NCI-H82 (cell line): ENCODE data around the gene FOXI3.

Experiments
- DNase-seq: peaks from one replicate; lab custom pipeline; 2025; lab: John Stamatoyannopoulos, UW

Gene FOXI3

GRCh38 chr2:88452565-88452905 lies at the start of gene FOXI3:
Gene FOXI3 (minus strand): TSS chr2:88452693. CDS start chr2:88452535, 158 bp downstream.
- DNase-seq = peak; percentile 41

GRCh38 chr2:88500691-88501090 lies 48.2 kb upstream of the FOXI3 start:
- DNase-seq = no peak

- no peak for DNase-seq
Observed at GRCh38 chr2:88499204-88499603, 46.7 kb upstream of the FOXI3 start.

- no peak for DNase-seq
Observed at GRCh38 chr2:88493481-88493880, 41.0 kb upstream of the FOXI3 start.

GRCh38 chr2:88492002-88492401 lies 39.5 kb upstream of the FOXI3 start:
- DNase-seq = no peak

GRCh38 chr2:88489181-88489580 lies 36.7 kb upstream of the FOXI3 start:
- no peak for DNase-seq

- peak; percentile 44 for DNase-seq
Observed at GRCh38 chr2:88483200-88483599, 30.7 kb upstream of the FOXI3 start.

GRCh38 chr2:88481691-88482336 lies 29.3 kb upstream of the FOXI3 start:
- DNase-seq = peak; percentile 79

GRCh38 chr2:88472811-88473210 lies 20.3 kb upstream of the FOXI3 start:
- no peak for DNase-seq

- no peak for DNase-seq
Observed at GRCh38 chr2:88471083-88471942, 18.8 kb upstream of the FOXI3 start.

GRCh38 chr2:88469202-88470114 lies 17.0 kb upstream of the FOXI3 start:
- no peak for DNase-seq

GRCh38 chr2:88464153-88464552 lies 11.7 kb upstream of the FOXI3 start:
- no peak for DNase-seq

- no peak for DNase-seq
Observed at GRCh38 chr2:88458633-88459032, 6.1 kb upstream of the FOXI3 start.

- peak; percentile 45 for DNase-seq
Observed at GRCh38 chr2:88452980-88453582, 588 bp upstream of the FOXI3 start.

- DNase-seq = peak; percentile 35
Observed at GRCh38 chr2:88451811-88452564, 505 bp downstream of the FOXI3 start.

GRCh38 chr2:88450925-88451810 lies 1.3 kb downstream of the FOXI3 start:
- no peak for DNase-seq

GRCh38 chr2:88450186-88450585 lies 2.3 kb downstream of the FOXI3 start:
- no peak for DNase-seq

GRCh38 chr2:88448248-88448647 lies 4.2 kb downstream of the FOXI3 start:
- no peak for DNase-seq

- no peak for DNase-seq
Observed at GRCh38 chr2:88443353-88443938, 9.0 kb downstream of the FOXI3 start.

GRCh38 chr2:88442473-88442872 lies 10.0 kb downstream of the FOXI3 start:
- no peak for DNase-seq
